HepG2 (cell line): ENCODE results near the gene NME2. TPM values are rescaled to one million over a fixed set of nuclear protein-coding genes. Genes with fewer than 3 reads are reported as not detected.

ENCODE experiments used
- ARNT2 ChIP-seq: sonication (generic); formaldehyde crosslinking; IDR thresholded peaks from 2 replicates; pipeline ENCODE4 v1.8.0; 2022; ENCODE audit warnings: mild to moderate bottlenecking, low read depth, missing genetic modification reagents, moderate library complexity
- FOSL1 ChIP-seq: sonication (generic); formaldehyde crosslinking; IDR thresholded peaks from 2 replicates; pipeline ENCODE4 v1.9.0; 2021; ENCODE audit warnings: missing genetic modification reagents, borderline replicate concordance
- GTF2F1 ChIP-seq: fragments of 150-350 bp; IDR thresholded peaks from 2 replicates; pipeline ENCODE4 v1.6.1; 2014; ENCODE audit warnings: low read length
- KDM5B ChIP-seq: sonication (generic); formaldehyde crosslinking; IDR thresholded peaks from 2 replicates; pipeline ENCODE4 v1.4.0; 2020; ENCODE audit warnings: missing genetic modification reagents, mild to moderate bottlenecking, borderline replicate concordance
- MAFK ChIP-seq, 2 experiments: IDR thresholded peaks in 1 of 2; conservative IDR thresholded peaks in 1 of 2; 2 replicates each; pipeline ENCODE4 v1.6.1; 2011; ENCODE audit warnings: improper control_type of control experiment in 2 of 2, low read length in 2 of 2
- MEF2D ChIP-seq: sonication (generic); formaldehyde crosslinking; IDR thresholded peaks from 2 replicates; pipeline ENCODE4 v1.5.1; 2020; ENCODE audit warnings: mild to moderate bottlenecking, missing genetic modification reagents
- NCOA5 ChIP-seq: sonication (generic); formaldehyde crosslinking; IDR thresholded peaks from 2 replicates; pipeline ENCODE4 v1.4.0; 2020; ENCODE audit warnings: missing genetic modification reagents
- NFATC3 ChIP-seq: sonication (generic); formaldehyde crosslinking; IDR thresholded peaks from 2 replicates; pipeline ENCODE4 v1.5.1; 2020; ENCODE audit warnings: mild to moderate bottlenecking, missing genetic modification reagents
- POLR2AphosphoS2 ChIP-seq: IDR thresholded peaks from 2 replicates; pipeline ENCODE4 v1.6.1; 2011; ENCODE audit warnings: low read depth, low read length, improper control_type of control experiment
- RBAK ChIP-seq: sonication (generic); formaldehyde crosslinking; IDR thresholded peaks from 2 replicates; pipeline ENCODE4 v1.5.1; 2020; ENCODE audit warnings: mild to moderate bottlenecking, missing genetic modification reagents
- SATB2 ChIP-seq: sonication (generic); formaldehyde crosslinking; IDR thresholded peaks from 2 replicates; pipeline ENCODE4 v1.5.0; 2020; ENCODE audit warnings: missing genetic modification reagents
- SNAI1 ChIP-seq: sonication (generic); formaldehyde crosslinking; IDR thresholded peaks from 2 replicates; pipeline ENCODE4 v1.5.0; 2020; ENCODE audit warnings: mild to moderate bottlenecking, missing genetic modification reagents, borderline replicate concordance
- SNRNP70 ChIP-seq: fragments of 200-400 bp; formaldehyde crosslinking; IDR thresholded peaks from 2 replicates; pipeline ENCODE4 v1.6.1; 2017; ENCODE audit warnings: mild to moderate bottlenecking, low read depth, low read length, moderate library complexity
- ZBTB42 ChIP-seq: sonication (generic); formaldehyde crosslinking; IDR thresholded peaks from 2 replicates; pipeline ENCODE4 v1.5.0; 2020; ENCODE audit warnings: mild to moderate bottlenecking, missing genetic modification reagents
- ZC3H4 ChIP-seq: sonication (generic); formaldehyde crosslinking; IDR thresholded peaks from 2 replicates; pipeline ENCODE4 v1.4.0; 2020; ENCODE audit warnings: missing genetic modification reagents, borderline replicate concordance
- ZNF44 ChIP-seq: sonication (generic); formaldehyde crosslinking; IDR thresholded peaks from 2 replicates; pipeline ENCODE4 v1.5.1; 2020; ENCODE audit warnings: mild to moderate bottlenecking, missing genetic modification reagents
- ZNF558 ChIP-seq: sonication (generic); formaldehyde crosslinking; IDR thresholded peaks from 2 replicates; pipeline ENCODE4 v1.9.0; 2022; ENCODE audit warnings: mild to moderate bottlenecking, missing genetic modification reagents, borderline replicate concordance
- ZSCAN12 ChIP-seq: sonication (generic); formaldehyde crosslinking; IDR thresholded peaks from 2 replicates; pipeline ENCODE4 v1.9.0; 2021; ENCODE audit warnings: mild to moderate bottlenecking, missing genetic modification reagents
- ZSCAN31 ChIP-seq: sonication (generic); formaldehyde crosslinking; IDR thresholded peaks from 2 replicates; pipeline ENCODE4 v1.5.0; 2020; ENCODE audit warnings: low read depth, mild to moderate bottlenecking, missing genetic modification reagents
- polyA plus RNA-seq, 8 experiments: library from polyadenylated mRNA; depleted of rRNA in 3 of 8; stranded (reverse) in 7 of 8; unstranded in 1 of 8; fragments of >200 nt; fragmentation: Illumina TruSeq in 4 of 8; extraction: Trizol in 4 of 8; gene quantifications; 2 replicates each; pipeline versions ENCODE4 v1.2.1 to v1.2.3, GENCODE V29; 2011 to 2016; ENCODE audit warnings: low read depth in 4 of 8, missing spikeins in 1 of 8, mixed read lengths in 1 of 8; ENCODE audit not compliant: insufficient read depth in 1 of 8
- total RNA-seq, 5 experiments: library from RNA; depleted of rRNA; stranded (reverse); fragments of >200 nt; fragmentation: Illumina TruSeq; extraction: Trizol; gene quantifications; 2 replicates each; pipeline ENCODE4 v1.2.3, GENCODE V29; 2016; ENCODE audit warnings: low read depth in 1 of 5
- TF ChIP-seq, protein P1 (sequence below): sonication (generic); formaldehyde crosslinking; IDR thresholded peaks from 2 replicates; pipeline ENCODE4 v1.4.0; 2020; ENCODE audit warnings: low read depth, missing genetic modification reagents
- TF ChIP-seq, protein P2 (sequence below): sonication (generic); formaldehyde crosslinking; IDR thresholded peaks from 2 replicates; pipeline ENCODE4 v1.8.1; 2023; ENCODE audit warnings: mild to moderate bottlenecking, moderate library complexity, missing genetic modification reagents

Gene NME2
- total and polyA plus RNA-seq, 2 of the 13 experiments (the other 11 are each of a cell fraction or from before 2014, with no cell fraction given): 790 to 1,213 TPM

DNA sequence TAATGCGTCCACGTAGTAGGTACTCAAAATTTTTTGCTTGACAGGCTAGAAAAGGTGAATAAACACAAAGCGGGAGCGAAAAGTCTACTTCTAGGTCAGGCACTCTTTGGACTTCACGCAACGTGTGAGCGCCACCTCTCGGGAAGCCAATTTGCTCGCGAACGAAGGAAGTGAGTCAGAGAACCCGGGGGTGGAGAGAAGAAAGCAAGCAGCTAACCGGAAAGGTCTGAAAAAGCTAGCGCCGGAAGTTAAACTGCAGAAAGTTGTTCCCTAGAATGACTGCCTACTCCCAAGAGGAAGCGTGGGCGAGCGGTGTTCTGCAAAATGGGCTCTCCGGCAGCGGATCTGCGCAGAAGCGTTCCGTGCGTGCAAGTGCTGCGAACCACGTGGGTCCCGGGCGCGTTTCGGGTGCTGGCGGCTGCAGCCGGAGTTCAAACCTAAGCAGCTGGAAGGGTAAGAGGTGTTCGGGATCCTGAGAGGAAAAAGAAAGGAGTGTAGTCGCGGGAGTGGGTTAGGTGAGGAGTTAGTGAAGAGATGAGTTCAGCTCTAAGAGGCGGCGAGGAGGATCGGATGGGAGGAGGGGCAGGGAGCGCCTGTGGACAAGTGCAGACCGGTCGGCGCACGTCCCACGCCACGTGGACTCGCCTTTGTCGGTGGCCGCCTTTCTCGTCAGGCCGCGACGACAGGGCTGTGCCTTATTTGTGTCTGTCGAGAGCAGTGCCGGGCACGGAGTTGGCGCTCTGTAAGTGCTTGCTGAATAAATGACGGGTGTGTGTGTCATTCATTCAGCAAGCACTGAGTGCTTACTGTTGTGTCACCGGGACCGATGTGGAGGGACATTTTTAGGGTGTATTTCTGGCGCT, 12.8 kb upstream of the NME2 start, which contains the start of gene NME1 (continued):
- TF ChIP-seq ZSCAN12 (CRISPR knock-in tag) (peak; percentile 95), NFATC3 (CRISPR knock-in tag) (peak; percentile 88; the same call in 1 of the 2 replicates), ZNF44 (CRISPR knock-in tag) (peak; percentile 93; the same call in 1 of the 2 replicates), MAFK (conservative IDR thresholded peaks at IDR 0.05 in 1 of 2, IDR thresholded peaks at IDR 0.05 in 1 of 2; ENCODE audit: low read length in 2 of 2) (peak; percentile 1 to 8; a peak in 1 of 4 replicates), ZSCAN31 (CRISPR knock-in tag) (peak; percentile 94), POLR2AphosphoS2 (no peak), ZC3H4 (CRISPR knock-in tag) (peak; percentile 80; the same call in 1 of the 2 replicates), ZBTB42 (CRISPR knock-in tag) (peak; percentile 47; the same call in 1 of the 2 replicates), NCOA5 (CRISPR knock-in tag) (no peak; the same call in 1 of the 2 replicates), ARNT2 (CRISPR knock-in tag) (peak; percentile 99), GTF2F1 (peak; percentile 70; the same call in 1 of the 2 replicates), SATB2 (CRISPR knock-in tag) (peak; percentile 97), MEF2D (CRISPR knock-in tag) (peak; percentile 97), SNRNP70 (no peak), SNAI1 (CRISPR knock-in tag) (no peak), FOSL1 (CRISPR knock-in tag) (peak; percentile 73; the same call in 1 of the 2 replicates), RBAK (CRISPR knock-in tag) (peak; percentile 72; the same call in 1 of the 2 replicates), ZNF558 (CRISPR knock-in tag) (peak; percentile 89), KDM5B (CRISPR knock-in tag) (peak; percentile 97; the same call in 1 of the 2 replicates)
- TF ChIP-seq, protein P1, sequence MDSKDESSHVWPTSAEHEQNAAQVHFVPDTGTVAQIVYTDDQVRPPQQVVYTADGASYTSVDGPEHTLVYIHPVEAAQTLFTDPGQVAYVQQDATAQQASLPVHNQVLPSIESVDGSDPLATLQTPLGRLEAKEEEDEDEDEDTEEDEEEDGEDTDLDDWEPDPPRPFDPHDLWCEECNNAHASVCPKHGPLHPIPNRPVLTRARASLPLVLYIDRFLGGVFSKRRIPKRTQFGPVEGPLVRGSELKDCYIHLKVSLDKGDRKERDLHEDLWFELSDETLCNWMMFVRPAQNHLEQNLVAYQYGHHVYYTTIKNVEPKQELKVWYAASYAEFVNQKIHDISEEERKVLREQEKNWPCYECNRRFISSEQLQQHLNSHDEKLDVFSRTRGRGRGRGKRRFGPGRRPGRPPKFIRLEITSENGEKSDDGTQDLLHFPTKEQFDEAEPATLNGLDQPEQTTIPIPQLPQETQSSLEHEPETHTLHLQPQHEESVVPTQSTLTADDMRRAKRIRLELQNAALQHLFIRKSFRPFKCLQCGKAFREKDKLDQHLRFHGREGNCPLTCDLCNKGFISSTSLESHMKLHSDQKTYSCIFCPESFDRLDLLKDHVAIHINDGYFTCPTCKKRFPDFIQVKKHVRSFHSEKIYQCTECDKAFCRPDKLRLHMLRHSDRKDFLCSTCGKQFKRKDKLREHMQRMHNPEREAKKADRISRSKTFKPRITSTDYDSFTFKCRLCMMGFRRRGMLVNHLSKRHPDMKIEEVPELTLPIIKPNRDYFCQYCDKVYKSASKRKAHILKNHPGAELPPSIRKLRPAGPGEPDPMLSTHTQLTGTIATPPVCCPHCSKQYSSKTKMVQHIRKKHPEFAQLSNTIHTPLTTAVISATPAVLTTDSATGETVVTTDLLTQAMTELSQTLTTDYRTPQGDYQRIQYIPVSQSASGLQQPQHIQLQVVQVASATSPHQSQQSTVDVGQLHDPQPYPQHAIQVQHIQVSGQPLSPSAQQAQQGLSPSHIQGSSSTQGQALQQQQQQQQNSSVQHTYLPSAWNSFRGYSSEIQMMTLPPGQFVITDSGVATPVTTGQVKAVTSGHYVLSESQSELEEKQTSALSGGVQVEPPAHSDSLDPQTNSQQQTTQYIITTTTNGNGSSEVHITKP (CRISPR knock-in tag): peak; percentile 88
- TF ChIP-seq, protein P2, sequence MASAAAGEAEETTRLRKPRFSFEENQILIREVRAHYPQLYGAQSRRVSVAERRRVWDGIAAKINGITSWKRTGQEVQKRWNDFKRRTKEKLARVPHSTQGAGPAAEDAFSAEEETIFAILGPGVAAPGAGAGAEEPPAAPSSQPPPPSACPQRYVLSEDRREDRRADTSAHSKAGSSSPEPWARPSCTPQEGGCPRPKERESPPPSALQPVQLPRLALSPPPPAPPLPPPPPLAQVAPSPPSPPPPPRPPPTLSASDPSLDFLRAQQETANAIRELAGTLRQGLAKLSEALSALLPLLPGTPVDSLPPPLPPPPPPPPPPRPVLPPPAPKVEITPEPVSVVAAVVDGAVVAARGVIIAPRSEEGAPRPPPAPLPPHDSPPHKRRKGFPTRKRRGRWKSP: peak; percentile 89
